GM12878 (cell line): ENCODE measurements around the gene STRADB. TPM values are rescaled to one million over a fixed set of nuclear protein-coding genes. Genes with fewer than 3 reads are reported as not detected.

Experiments used
- ATAC-seq: fragments of 200-7000 bp; cut with Tn5 transposase; 3 replicates; pipeline ENCODE4 v1.9.1; 2020; ENCODE audit warnings: mild to moderate bottlenecking, moderate library complexity
- BruUV-seq: library from RNA; stranded (reverse); fragments of 400-500 nt; replicated peaks from 2 replicates; lab custom pipeline; 2021; lab: Mats Ljungman, UMichigan
- CTCF ChIA-PET: fragments of 300-600 bp; sonication (Branson Sonifier 250); formaldehyde crosslinking; extraction: SDS; loops from one replicate; lab custom pipeline; 2021; ENCODE audit warnings: inconsistent platforms; lab: Yijun Ruan, JAX
- POLR2A ChIA-PET: fragments of 350-600 bp; formaldehyde crosslinking; extraction: SDS; loops from one replicate; lab custom pipeline; 2021; ENCODE audit warnings: inconsistent platforms; lab: Charles Lee
- RAD21 ChIA-PET: fragments of 300-600 bp; sonication (Branson Sonifier 250); formaldehyde crosslinking; loops from one replicate; lab custom pipeline; 2023; ENCODE audit warnings: antibody characterized with exemption; ENCODE audit not compliant: unreplicated experiment; lab: Charles Lee
- SMC1A ChIA-PET: fragments of 300-600 bp; sonication (Branson Sonifier 250); formaldehyde crosslinking; loops from one replicate; lab custom pipeline; 2023; ENCODE audit not compliant: unreplicated experiment, uncharacterized antibody; lab: Charles Lee
- DNase-seq: peaks from one replicate; pipeline ENCODE4 v3.0.0-alpha.2; 2011; ENCODE audit warnings: low read depth, low spot score
- FAIRE-seq: peaks from 3 replicates; lab custom pipeline; 2011; peaks lifted over from hg19 to GRCh38; lab: Jason Lieb, UNC
- H2AFZ ChIP-seq: 2 replicates; pipeline ENCODE4 v1.6.0; 2011; ENCODE audit warnings: low read depth, low read length, control low read depth; ENCODE audit not compliant: control insufficient read depth
- H3K27ac ChIP-seq: 2 replicates; pipeline ENCODE4 v1.5.1; 2011; ENCODE audit warnings: control low read depth; ENCODE audit not compliant: control insufficient read depth, insufficient read depth
- H3K27me3 ChIP-seq, 2 experiments: replicated peaks in 1 of 2; 2 replicates each; pipeline versions ENCODE4 v1.6.0 to v1.6.1; 2011; ENCODE audit warnings: low read length in 1 of 2; ENCODE audit not compliant: control insufficient read depth in 2 of 2, insufficient read depth in 2 of 2
- H3K36me3 ChIP-seq, 2 experiments: 2 replicates each; pipeline ENCODE4 v1.5.1; 2011; ENCODE audit warnings: low read length in 1 of 2; ENCODE audit not compliant: control insufficient read depth in 2 of 2, insufficient read depth in 2 of 2
- H3K4me1 ChIP-seq: 2 replicates; pipeline ENCODE4 v1.6.1; 2011; ENCODE audit warnings: mild to moderate bottlenecking, low read length, moderate library complexity, mixed read lengths; ENCODE audit not compliant: control insufficient read depth, insufficient read depth
- H3K4me2 ChIP-seq: 2 replicates; pipeline ENCODE4 v1.6.0; 2011; ENCODE audit warnings: control low read depth; ENCODE audit not compliant: control insufficient read depth, insufficient read depth
- H3K4me3 ChIP-seq: fragments of 200-600 bp; sonication (generic); 2 replicates; pipeline ENCODE4 v1.5.1; 2016
- H3K79me2 ChIP-seq: 2 replicates; pipeline ENCODE4 v1.6.0; 2011; ENCODE audit warnings: low read length; ENCODE audit not compliant: control insufficient read depth, insufficient read depth
- H3K9ac ChIP-seq: 2 replicates; pipeline ENCODE4 v1.8.0; 2011; ENCODE audit warnings: low read length, control low read depth, mixed read lengths; ENCODE audit not compliant: control insufficient read depth, insufficient read depth
- H3K9me3 ChIP-seq: replicated peaks from 3 replicates; pipeline ENCODE4 v1.5.1; 2011; ENCODE audit warnings: mild to moderate bottlenecking, low read length; ENCODE audit not compliant: control insufficient read depth, insufficient read depth
- H4K20me1 ChIP-seq: 2 replicates; pipeline ENCODE4 v1.6.0; 2011; ENCODE audit not compliant: control insufficient read depth, insufficient read depth
- BHLHE40 ChIP-seq, 2 experiments: fragments of 450-650 bp in 1 of 2; IDR thresholded peaks; 2 replicates each; pipeline ENCODE4 v1.6.1; 2011 to 2017; ENCODE audit warnings: low read depth in 2 of 2, borderline replicate concordance in 1 of 2, improper control_type of control experiment in 1 of 2, low read length in 1 of 2, mild to moderate bottlenecking in 1 of 2
- ETV6 ChIP-seq, 2 experiments: fragments of 450-650 bp in 1 of 2; IDR thresholded peaks in 1 of 2; conservative IDR thresholded peaks in 1 of 2; 2 replicates each; pipeline ENCODE4 v1.6.1; 2014; ENCODE audit warnings: antibody characterized with exemption in 1 of 2, borderline replicate concordance in 1 of 2, low read depth in 1 of 2, mild to moderate bottlenecking in 1 of 2, moderate library complexity in 1 of 2
- IKZF2 ChIP-seq, 2 experiments: fragments of 450-650 bp; IDR thresholded peaks; 2 replicates each; pipeline ENCODE4 v1.6.1; 2017; ENCODE audit warnings: mild to moderate bottlenecking in 2 of 2, moderate library complexity in 2 of 2
- PKNOX1 ChIP-seq: fragments of 450-650 bp; IDR thresholded peaks from 2 replicates; pipeline ENCODE4 v1.6.1; 2016; ENCODE audit warnings: mild to moderate bottlenecking
- RAD21 ChIP-seq: IDR thresholded peaks from 2 replicates; pipeline ENCODE4 v1.6.1; 2011; ENCODE audit warnings: mild to moderate bottlenecking, low read depth, low read length, moderate library complexity; ENCODE audit not compliant: insufficient read depth
- WGBS: methylation state at CpG from one replicate; pipeline ENCODE4 v1.1.6; 2016; ENCODE audit warnings: low lambda C conversion rate; ENCODE audit not compliant: insufficient replicate concordance, insufficient coverage; ENCODE audit errors: missing lambda C conversion rate; 5-methylcytosine and 5-hydroxymethylcytosine counted together
- in situ Hi-C: fragments of 300-500 bp; cut with MboI; formaldehyde crosslinking; loops from 9 replicates; pipeline ENCODE4 v1.14.3; 2018; ENCODE audit warnings: mixed read lengths
- intact Hi-C: fragments of 100-400 bp; cut with micrococcal nuclease; formaldehyde crosslinking; loops from one replicate; pipeline ENCODE4 v1.14.2; 2022; ENCODE audit not compliant: unreplicated experiment
- polyA plus RNA-seq, 11 experiments: library from polyadenylated mRNA; depleted of rRNA in 4 of 11; unstranded in 6 of 11; stranded (reverse) in 5 of 11; fragments of >200 nt; fragmentation: Nextera tagmentation in 4 of 11; fragmentation: Illumina TruSeq in 1 of 11; extraction: Ambion mirVana in 4 of 11; extraction: Trizol in 1 of 11; gene quantifications; 1 replicate in 1 of 11; 2 replicates in 10 of 11; pipeline versions ENCODE4 v1.2.1 to v1.2.3, GENCODE V29; 2011 to 2016; ENCODE audit warnings: inconsistent platforms in 2 of 11, missing spikeins in 2 of 11, low read depth in 1 of 11
- total RNA-seq, 4 experiments: library from RNA; depleted of rRNA in 3 of 4; stranded (reverse); fragments of >200 nt in 3 of 4; fragmentation: Illumina TruSeq in 1 of 4; extraction: Trizol in 1 of 4; gene quantifications; 2 replicates each; pipeline versions ENCODE4 v1.2.1 to v1.2.3, GENCODE V29; 2013 to 2021

Gene STRADB
- total and polyA plus RNA-seq, 10 of the 15 experiments (the other 5 are each of a cell fraction or from before 2014, with no cell fraction given): 7.6 to 58.3 (median 32.2) TPM

GRCh38 chr2:201448701-201449100 lies 2.8 kb upstream of the STRADB start:
- SMC1A ChIA-PET: interaction anchor here (2.1 kb wide), 1 partner anchor 34 kb away, joined by 9 read pairs; no protein-coding TSS in a partner anchor

GRCh38 chr2:201450954-201451291 lies 617 bp upstream of the STRADB start:
- POLR2A ChIA-PET: interaction anchor here (0.5 to 2.8 kb wide), 8 partner anchors 10 to 570 kb away, joined by 3 to 8 read pairs (median 6); partner anchors contain the start of gene ALS2
- RAD21 ChIA-PET: interaction anchor here (0.6 to 3.3 kb wide), 9 partner anchors 25 to 518 kb away, joined by 3 to 16 read pairs (median 4); partner anchors contain the start of genes CASP10 and TMEM237
- ATAC-seq: peak; percentile 33
- SMC1A ChIA-PET: interaction anchor here (1.8 to 2.8 kb wide), 5 partner anchors 10 to 48 kb away, joined by 4 to 12 read pairs (median 7); no protein-coding TSS in a partner anchor
- H3K36me3 ChIP-seq: no peaks in the 10 kb centered on the region
- no TSS peak for BruUV-seq
- WGBS: under 1% methylated on average over 20 of the region's 20 CpGs
- CTCF ChIA-PET: interaction anchor here (1.6 to 1.8 kb wide), 3 partner anchors 36 to 219 kb away, joined by 4 to 6 read pairs (median 4); no protein-coding TSS in a partner anchor
- H3K4me1 ChIP-seq: peaks cover 22% of the 10 kb centered on the region
- H3K27me3 ChIP-seq: no peaks in the 10 kb centered on the region
- in situ Hi-C loops: no loop called here
- peak overlapping the region; percentile 90 for H3K9ac ChIP-seq
- H3K4me3 ChIP-seq: peak overlapping the region; percentile 96
- peak overlapping the region; percentile 85 for H3K4me2 ChIP-seq
- no peaks in the 10 kb centered on the region for H4K20me1 ChIP-seq
- H2AFZ ChIP-seq: peak overlapping the region; percentile 99
- H3K79me2 ChIP-seq: peaks cover 14% of the 10 kb centered on the region
- intact Hi-C loops: loop anchor here (2.0 to 5.0 kb wide), 3 partner anchors 191 to 218 kb away; partner anchors contain the start of gene TMEM237
- DNase-seq: no peak
- peak overlapping the region; percentile 85 for H3K27ac ChIP-seq
- no peaks in the 10 kb centered on the region for H3K9me3 ChIP-seq
- TF ChIP-seq RAD21: 0 out of 2 replicates have a peak, but pooled peaks have one; percentile 0
- no peak for TF ChIP-seq BHLHE40 (IDR thresholded peaks at IDR 0.05; ENCODE audit: borderline replicate concordance in 1 of 2, low read depth in 2 of 2, low read length in 1 of 2)
- TF ChIP-seq ETV6 (conservative IDR thresholded peaks at IDR 0.05 in 1 of 2, IDR thresholded peaks at IDR 0.05 in 1 of 2; ENCODE audit: borderline replicate concordance in 1 of 2, low read depth in 1 of 2): 0 out of 4 replicates have a peak, but pooled peaks of 1 of the 2 experiments have one; percentile 22
- no peak for FAIRE-seq

More at GRCh38 chr2:201448701-201449100, 2.8 kb upstream of the STRADB start:
- ATAC-seq: no peak
- H3K36me3 ChIP-seq: no peaks in the 10 kb centered on the region
- H3K27ac ChIP-seq: no peak overlapping the region
- no peak overlapping the region for H3K4me3 ChIP-seq
- BruUV-seq: no TSS peak
- intact Hi-C loops (no loop called here), in situ Hi-C loops (no loop called here)
- RAD21 ChIA-PET: no interaction called here
- no peaks in the 10 kb centered on the region for H3K27me3 ChIP-seq
- 0 out of 2 replicates have a peak, but pooled peaks have one; percentile 13 for TF ChIP-seq PKNOX1
- no peak for TF ChIP-seq IKZF2 (IDR thresholded peaks at IDR 0.05)
- peaks cover 22% of the 10 kb centered on the region for H3K4me1 ChIP-seq
- H3K4me2 ChIP-seq: no peak overlapping the region
- CTCF ChIA-PET: interaction anchor here (0.6 to 1.7 kb wide), 4 partner anchors 8 to 196 kb away, joined by 3 to 5 read pairs (median 3); partner anchors contain the start of gene TMEM237
- peaks cover 14% of the 10 kb centered on the region for H3K79me2 ChIP-seq
- H3K9ac ChIP-seq: no peak overlapping the region
- H3K9me3 ChIP-seq: no peaks in the 10 kb centered on the region
- DNase-seq: no peak
- H4K20me1 ChIP-seq: no peaks in the 10 kb centered on the region
- H2AFZ ChIP-seq: no peak overlapping the region
- 40% methylated on average over 4 of the region's 4 CpGs for WGBS
- POLR2A ChIA-PET: interaction anchor here (0.6 to 1.1 kb wide), 2 partner anchors 599 to 1499 kb away, joined by 3 to 4 read pairs; no protein-coding TSS in a partner anchor
- FAIRE-seq: no peak
